Measurements from ENCODE around the gene SYNPO2L. TPM values are rescaled to one million over a fixed set of nuclear protein-coding genes. Genes with fewer than 3 reads are reported as not detected.

The SYNPO2L gene
- total RNA-seq, 1 donor from 2014 or later, result 1.2 TPM

- H2AFZ ChIP-seq (ENCODE audit: low read depth, low read length), result peak overlapping the region; percentile 85
These were observed 8.5 kb downstream of the SYNPO2L start for GRCh38 chr10:73647211-73647874.

DNA sequence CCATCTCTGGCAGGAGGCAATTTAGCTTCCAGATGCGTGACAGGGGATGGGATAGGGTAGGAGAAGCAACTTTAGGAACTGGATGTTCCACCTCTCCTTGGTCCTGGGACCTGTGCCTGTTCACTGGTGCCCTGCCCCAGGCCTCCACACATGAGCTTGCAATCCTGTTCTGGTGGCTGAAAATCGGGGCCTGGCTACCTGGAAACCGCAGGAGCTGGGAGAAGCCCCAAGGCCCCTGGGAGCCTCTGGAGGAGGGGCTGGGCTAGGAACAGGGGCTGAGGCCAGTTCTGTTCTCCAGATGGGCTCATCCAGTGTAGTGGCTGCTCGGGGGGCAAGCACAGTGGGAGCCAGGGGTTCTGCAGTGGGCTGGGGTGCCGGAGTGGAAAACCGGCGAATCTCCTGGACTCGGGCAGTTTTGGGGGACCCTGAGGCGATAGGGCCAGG is 9.2 kb downstream of the SYNPO2L start:
- Mint-ChIP-seq H3K36me3 (ENCODE audit: low read depth, unreplicated experiment) (no peaks in the 10 kb centered on the region), H3K27ac (ENCODE audit: unreplicated experiment) (no peak overlapping the region), H3K9me3 (ENCODE audit: unreplicated experiment) (no peaks in the 10 kb centered on the region), H3K4me3 (ENCODE audit: unreplicated experiment) (no peak overlapping the region), H3K27me3 (ENCODE audit: low read depth, unreplicated experiment) (no peaks in the 10 kb centered on the region), H3K4me1 (ENCODE audit: low read depth, unreplicated experiment) (peaks cover 49% of the 10 kb centered on the region)
- H3K4me1 ChIP-seq (ENCODE audit: insufficient read depth, low read length), result peaks cover 33% of the 10 kb centered on the region
- no peak overlapping the region for H3K4me2 ChIP-seq (ENCODE audit: low read length)
- no peak overlapping the region for H3K4me3 ChIP-seq (ENCODE audit: insufficient read depth, low read depth, low read length)
- H3K27me3 ChIP-seq (ENCODE audit: insufficient read depth, low read length), result no peaks in the 10 kb centered on the region
- no peaks in the 10 kb centered on the region for H3K36me3 ChIP-seq (ENCODE audit: insufficient read depth, low read length)
- TF ChIP-seq, protein P1, sequence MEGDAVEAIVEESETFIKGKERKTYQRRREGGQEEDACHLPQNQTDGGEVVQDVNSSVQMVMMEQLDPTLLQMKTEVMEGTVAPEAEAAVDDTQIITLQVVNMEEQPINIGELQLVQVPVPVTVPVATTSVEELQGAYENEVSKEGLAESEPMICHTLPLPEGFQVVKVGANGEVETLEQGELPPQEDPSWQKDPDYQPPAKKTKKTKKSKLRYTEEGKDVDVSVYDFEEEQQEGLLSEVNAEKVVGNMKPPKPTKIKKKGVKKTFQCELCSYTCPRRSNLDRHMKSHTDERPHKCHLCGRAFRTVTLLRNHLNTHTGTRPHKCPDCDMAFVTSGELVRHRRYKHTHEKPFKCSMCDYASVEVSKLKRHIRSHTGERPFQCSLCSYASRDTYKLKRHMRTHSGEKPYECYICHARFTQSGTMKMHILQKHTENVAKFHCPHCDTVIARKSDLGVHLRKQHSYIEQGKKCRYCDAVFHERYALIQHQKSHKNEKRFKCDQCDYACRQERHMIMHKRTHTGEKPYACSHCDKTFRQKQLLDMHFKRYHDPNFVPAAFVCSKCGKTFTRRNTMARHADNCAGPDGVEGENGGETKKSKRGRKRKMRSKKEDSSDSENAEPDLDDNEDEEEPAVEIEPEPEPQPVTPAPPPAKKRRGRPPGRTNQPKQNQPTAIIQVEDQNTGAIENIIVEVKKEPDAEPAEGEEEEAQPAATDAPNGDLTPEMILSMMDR (IDR thresholded peaks at IDR 0.05; ENCODE audit: insufficient read depth, low read depth, low read length), result no peak
- no peak for TF ChIP-seq EZH2 (IDR thresholded peaks at IDR 0.05; ENCODE audit: insufficient read depth, low read length)
- no peaks in the 10 kb centered on the region for H3K79me2 ChIP-seq (ENCODE audit: insufficient read depth, low read length)
- H3K9ac ChIP-seq (ENCODE audit: low read length), result no peak overlapping the region
- FAIRE-seq (no peak), DNase-seq (ENCODE audit: low read depth) (no peak)
- no peak overlapping the region for H2AFZ ChIP-seq (ENCODE audit: low read depth, low read length)
- no peaks in the 10 kb centered on the region for H4K20me1 ChIP-seq (ENCODE audit: insufficient read depth, low read length)
- no peak overlapping the region for H3K27ac ChIP-seq (ENCODE audit: low read depth, low read length)
- H3K9me3 ChIP-seq (ENCODE audit: insufficient read depth, low read depth, low read length), result no peaks in the 10 kb centered on the region

More at GRCh38 chr10:73647211-73647874, 8.5 kb downstream of the SYNPO2L start:
- Histone ChIP-seq H3K27me3 (ENCODE audit: insufficient read depth, low read length) (no peaks in the 10 kb centered on the region), H3K79me2 (ENCODE audit: insufficient read depth, low read length) (no peaks in the 10 kb centered on the region), H3K4me2 (ENCODE audit: low read length) (peak overlapping the region; percentile 88), H3K27ac (ENCODE audit: low read depth, low read length) (no peak overlapping the region), H4K20me1 (ENCODE audit: insufficient read depth, low read length) (no peaks in the 10 kb centered on the region), H3K36me3 (ENCODE audit: insufficient read depth, low read length) (no peaks in the 10 kb centered on the region), H3K4me3 (ENCODE audit: insufficient read depth, low read depth, low read length) (peak overlapping the region; percentile 48), H3K4me1 (ENCODE audit: insufficient read depth, low read length) (peaks cover 33% of the 10 kb centered on the region), H3K9ac (ENCODE audit: low read length) (peak overlapping the region; percentile 75), H3K9me3 (ENCODE audit: insufficient read depth, low read depth, low read length) (no peaks in the 10 kb centered on the region)
- Mint-ChIP-seq H3K36me3 (ENCODE audit: low read depth, unreplicated experiment) (no peaks in the 10 kb centered on the region), H3K27ac (ENCODE audit: unreplicated experiment) (no peak overlapping the region), H3K4me1 (ENCODE audit: low read depth, unreplicated experiment) (peaks cover 46% of the 10 kb centered on the region), H3K27me3 (ENCODE audit: low read depth, unreplicated experiment) (no peaks in the 10 kb centered on the region), H3K4me3 (ENCODE audit: unreplicated experiment) (peak overlapping the region; percentile 56), H3K9me3 (ENCODE audit: unreplicated experiment) (no peaks in the 10 kb centered on the region)
- TF ChIP-seq, protein P1 (IDR thresholded peaks at IDR 0.05; ENCODE audit: insufficient read depth, low read depth, low read length), result no peak
- no peak for TF ChIP-seq EZH2 (IDR thresholded peaks at IDR 0.05; ENCODE audit: insufficient read depth, low read length)
- no peak for FAIRE-seq
- DNase-seq (ENCODE audit: low read depth), result no peak

- Histone ChIP-seq H3K36me3 (ENCODE audit: insufficient read depth, low read length) (no peaks in the 10 kb centered on the region), H2AFZ (ENCODE audit: low read depth, low read length) (no peak overlapping the region), H3K27me3 (ENCODE audit: insufficient read depth, low read length) (peaks cover 4% of the 10 kb centered on the region), H4K20me1 (ENCODE audit: insufficient read depth, low read length) (no peaks in the 10 kb centered on the region), H3K9ac (ENCODE audit: low read length) (no peak overlapping the region), H3K4me2 (ENCODE audit: low read length) (no peak overlapping the region), H3K27ac (ENCODE audit: low read depth, low read length) (no peak overlapping the region), H3K4me3 (ENCODE audit: insufficient read depth, low read depth, low read length) (no peak overlapping the region), H3K4me1 (ENCODE audit: insufficient read depth, low read length) (peaks cover 19% of the 10 kb centered on the region), H3K9me3 (ENCODE audit: insufficient read depth, low read depth, low read length) (no peaks in the 10 kb centered on the region), H3K79me2 (ENCODE audit: insufficient read depth, low read length) (no peaks in the 10 kb centered on the region)
- no peak for FAIRE-seq
- Mint-ChIP-seq H3K4me3 (ENCODE audit: unreplicated experiment) (no peak overlapping the region), H3K4me1 (ENCODE audit: low read depth, unreplicated experiment) (peaks cover 43% of the 10 kb centered on the region), H3K27ac (ENCODE audit: unreplicated experiment) (peak overlapping the region; percentile 88), H3K36me3 (ENCODE audit: low read depth, unreplicated experiment) (no peaks in the 10 kb centered on the region), H3K9me3 (ENCODE audit: unreplicated experiment) (no peaks in the 10 kb centered on the region), H3K27me3 (ENCODE audit: low read depth, unreplicated experiment) (no peaks in the 10 kb centered on the region)
- TF ChIP-seq, protein P1 (IDR thresholded peaks at IDR 0.05; ENCODE audit: insufficient read depth, low read depth, low read length), result no peak
- TF ChIP-seq EZH2 (IDR thresholded peaks at IDR 0.05; ENCODE audit: insufficient read depth, low read length), result no peak
- no peak for DNase-seq (ENCODE audit: low read depth)
These were observed 10.6 kb downstream of the SYNPO2L start for GRCh38 chr10:73645251-73645650.

All from astrocyte (in vitro differentiated cells and primary cell).